Retinal pigment epithelial cell (primary cell): ENCODE measurements around the gene DDX17.
"Not testable (repeated sequence)": the region's sequence is repeated elsewhere in the genome, so short reads cannot be mapped to it uniquely, and the experiment has no call there.

Experiments
- DNase-seq: peaks from one replicate; pipeline ENCODE4 v3.0.0-alpha.2; 2010; ENCODE audit warnings: low read depth
- H3K4me3 ChIP-seq: 2 replicates; pipeline ENCODE4 v1.5.1; 2011; ENCODE audit warnings: mild to moderate bottlenecking, low read length, control low read depth, moderate library complexity
- TF ChIP-seq, protein P1 (sequence below): conservative IDR thresholded peaks from 2 replicates; pipeline ENCODE4 v1.5.1; 2011; ENCODE audit warnings: low read depth, low read length, control low read depth, inconsistent platforms

DDX17 gene

DNA sequence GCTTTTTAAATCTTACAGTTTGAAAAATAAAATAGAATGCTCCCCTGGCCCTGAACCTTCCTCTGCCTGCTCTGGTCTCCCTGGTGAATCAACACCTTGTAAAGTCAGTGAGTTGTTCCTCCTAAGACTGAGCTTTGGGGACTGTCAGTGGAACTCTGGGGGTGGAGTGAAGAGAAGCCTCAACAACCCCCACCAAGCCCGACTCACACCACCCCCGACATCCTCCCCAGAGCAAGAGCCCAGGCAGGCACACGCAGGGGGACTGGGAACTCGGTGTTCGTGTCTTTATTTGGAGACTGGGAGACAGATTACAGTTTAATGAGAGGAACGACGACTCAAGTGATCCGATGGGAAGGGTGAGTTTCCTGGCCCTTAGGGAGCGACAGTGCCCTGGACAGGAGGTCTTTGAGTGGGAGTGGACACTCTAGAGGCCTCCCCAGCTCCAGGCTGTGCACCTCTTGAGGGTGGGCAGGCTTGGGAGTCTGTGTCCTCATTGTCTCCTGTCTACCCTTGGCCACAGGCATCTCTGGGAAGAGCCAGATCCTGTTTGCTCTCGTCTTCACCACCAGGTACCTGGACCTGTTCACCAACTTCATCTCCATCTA, 32.0 kb downstream of the DDX17 start:
- TF ChIP-seq, protein P1, sequence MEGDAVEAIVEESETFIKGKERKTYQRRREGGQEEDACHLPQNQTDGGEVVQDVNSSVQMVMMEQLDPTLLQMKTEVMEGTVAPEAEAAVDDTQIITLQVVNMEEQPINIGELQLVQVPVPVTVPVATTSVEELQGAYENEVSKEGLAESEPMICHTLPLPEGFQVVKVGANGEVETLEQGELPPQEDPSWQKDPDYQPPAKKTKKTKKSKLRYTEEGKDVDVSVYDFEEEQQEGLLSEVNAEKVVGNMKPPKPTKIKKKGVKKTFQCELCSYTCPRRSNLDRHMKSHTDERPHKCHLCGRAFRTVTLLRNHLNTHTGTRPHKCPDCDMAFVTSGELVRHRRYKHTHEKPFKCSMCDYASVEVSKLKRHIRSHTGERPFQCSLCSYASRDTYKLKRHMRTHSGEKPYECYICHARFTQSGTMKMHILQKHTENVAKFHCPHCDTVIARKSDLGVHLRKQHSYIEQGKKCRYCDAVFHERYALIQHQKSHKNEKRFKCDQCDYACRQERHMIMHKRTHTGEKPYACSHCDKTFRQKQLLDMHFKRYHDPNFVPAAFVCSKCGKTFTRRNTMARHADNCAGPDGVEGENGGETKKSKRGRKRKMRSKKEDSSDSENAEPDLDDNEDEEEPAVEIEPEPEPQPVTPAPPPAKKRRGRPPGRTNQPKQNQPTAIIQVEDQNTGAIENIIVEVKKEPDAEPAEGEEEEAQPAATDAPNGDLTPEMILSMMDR = no peak

DNA sequence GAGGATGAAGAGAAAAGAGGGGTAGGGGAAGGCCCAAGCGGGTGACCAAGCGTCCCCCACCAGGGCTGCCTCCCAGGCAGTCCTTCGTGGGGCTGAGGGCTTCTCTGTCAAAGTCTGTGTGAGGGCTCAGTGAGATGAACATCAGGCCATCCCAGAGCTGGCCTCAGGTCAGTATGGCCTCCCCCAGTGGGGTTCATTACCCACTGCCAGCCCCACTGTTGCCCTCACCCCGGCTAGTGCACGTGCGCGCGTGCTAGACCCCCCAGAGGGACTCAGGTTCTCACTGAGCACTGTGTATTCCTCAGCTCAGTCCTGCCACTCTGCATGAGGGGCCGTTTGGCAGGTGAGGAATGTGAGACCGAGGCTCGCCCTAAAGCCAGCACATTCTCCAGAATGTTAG, 34.9 kb downstream of the DDX17 start:
- no peak overlapping the region for H3K4me3 ChIP-seq
- TF ChIP-seq, protein P1 = no peak
- no peak for DNase-seq

More for the DNA sequence above, 32.0 kb downstream of the DDX17 start:
- DNase-seq = no peak
- H3K4me3 ChIP-seq = no peak overlapping the region

DNA sequence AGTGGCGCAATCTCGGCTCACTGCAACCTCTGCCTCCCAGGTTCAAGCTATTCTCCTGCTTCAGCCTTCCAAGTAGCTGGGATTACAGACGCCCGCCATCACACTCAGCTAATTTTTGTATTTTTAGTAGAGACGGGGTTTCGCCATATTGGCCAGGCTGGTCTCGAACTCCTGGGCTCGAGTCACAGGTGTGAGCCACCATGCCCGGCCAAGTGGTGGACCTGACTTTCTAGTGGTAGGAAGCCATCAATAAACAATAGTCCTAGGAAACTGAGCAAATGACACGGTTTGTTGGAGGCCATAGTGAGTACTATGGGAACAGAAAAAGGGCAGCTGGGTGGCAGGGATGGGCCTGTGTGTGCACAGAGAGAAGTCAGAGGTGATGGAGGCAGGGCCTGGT, 35.9 kb downstream of the DDX17 start:
- DNase-seq, H3K4me3 ChIP-seq: not testable (repeated sequence)

DNA sequence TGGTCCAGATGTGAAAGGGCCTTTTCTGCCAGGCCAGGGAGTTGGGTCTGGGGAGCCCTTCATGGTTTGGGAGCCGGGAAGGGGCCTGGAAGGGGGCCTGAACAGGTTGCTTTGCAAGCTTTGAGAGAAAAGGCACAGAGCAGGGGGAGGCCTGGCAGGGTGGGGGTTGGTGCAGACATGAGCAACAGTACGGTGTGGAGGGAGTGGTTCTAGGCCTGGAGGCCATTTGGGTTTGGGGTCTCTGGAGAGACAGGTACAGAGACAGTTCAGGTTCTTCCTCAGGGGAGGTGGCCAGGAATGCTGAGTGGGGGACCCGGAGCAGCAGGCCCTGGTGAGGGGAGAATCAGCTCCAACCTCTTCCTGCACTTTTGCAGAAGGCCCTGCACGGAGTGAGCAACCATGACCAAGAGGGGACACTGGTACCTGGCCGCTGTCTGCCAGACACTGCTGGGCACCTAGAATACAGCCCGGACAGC, 36.8 kb downstream of the DDX17 start:
- H3K4me3 ChIP-seq = no peak overlapping the region
- TF ChIP-seq, protein P1 = no peak
- no peak for DNase-seq

DNA sequence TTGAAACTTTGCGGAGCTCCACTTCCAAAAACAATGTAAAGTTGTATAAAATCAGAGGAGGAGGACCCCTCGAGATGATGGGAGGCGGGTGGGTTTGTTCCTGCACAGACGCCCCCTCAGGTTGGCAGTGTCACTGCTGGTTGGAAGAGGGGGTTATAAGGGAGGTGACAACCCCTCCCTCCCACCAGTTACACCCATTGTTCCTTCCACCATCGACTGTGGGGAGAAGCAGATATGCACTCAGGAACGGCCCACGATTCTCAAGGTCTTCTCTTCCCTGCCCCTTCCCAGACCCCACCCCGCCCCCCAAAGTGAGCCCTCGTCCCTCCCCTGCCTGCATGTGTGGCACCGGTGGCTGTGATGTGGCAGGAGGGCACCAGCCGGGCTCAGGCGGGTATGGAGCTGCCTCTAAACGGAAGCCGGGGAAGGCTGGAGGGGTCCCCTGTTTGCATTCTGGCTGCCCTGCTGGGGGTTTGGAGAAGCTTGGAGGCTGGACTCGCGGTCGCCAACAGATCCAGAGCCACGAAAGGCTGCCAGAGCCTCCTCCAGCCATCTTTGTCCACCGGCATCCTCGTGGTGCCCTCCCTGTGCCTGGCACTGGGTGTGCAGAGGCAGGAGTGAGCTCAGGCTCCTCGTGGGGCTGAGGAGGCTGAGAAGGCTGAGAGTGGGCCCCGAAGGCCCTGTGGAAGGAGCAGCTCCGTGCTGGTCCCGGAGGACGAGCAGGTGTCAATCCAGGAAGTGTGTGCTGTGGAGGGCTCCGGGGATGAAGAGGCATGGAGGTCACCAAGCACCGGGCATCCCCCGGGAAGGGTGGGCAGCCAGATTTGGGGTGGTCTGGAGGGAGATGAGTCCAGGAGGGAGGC, 37.4 kb downstream of the DDX17 start:
- TF ChIP-seq, protein P1 = peak; percentile 29
- peak overlapping the region; percentile 58 for H3K4me3 ChIP-seq
- DNase-seq = no peak

DNA sequence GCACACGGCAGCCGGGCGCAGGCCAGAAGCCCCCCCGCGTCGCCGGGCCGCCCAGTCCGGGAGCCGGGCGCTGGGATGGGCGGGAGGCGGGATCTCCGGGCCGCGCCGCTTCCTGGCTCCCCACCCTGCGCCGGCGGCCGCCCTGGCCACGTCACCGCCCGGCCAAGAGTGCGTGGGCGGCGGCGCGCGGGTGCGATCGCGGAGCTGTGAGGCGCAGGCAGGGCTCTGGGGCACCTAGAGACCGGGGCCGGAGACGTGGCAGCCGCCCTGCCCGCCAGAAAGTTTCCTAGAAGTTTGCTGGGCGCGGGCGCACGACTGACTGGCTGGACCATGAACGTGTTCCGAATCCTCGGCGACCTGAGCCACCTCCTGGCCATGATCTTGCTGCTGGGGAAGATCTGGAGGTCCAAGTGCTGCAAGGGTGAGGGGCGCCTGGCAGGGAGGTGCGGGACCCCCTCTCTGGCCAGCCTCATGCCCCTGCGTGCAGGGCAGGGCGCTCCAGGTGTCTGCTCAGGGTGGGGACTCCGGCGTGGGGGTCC, 38.1 kb downstream of the DDX17 start, which contains the start of gene KDELR3:
Gene KDELR3 (plus strand): TSS at position 193 of the 539 bp plus-strand sequence. CDS start 138 bp downstream, at position 331.
- H3K4me3 ChIP-seq = peak within 1 kb of the TSS; percentile 58
- no peak for DNase-seq
- TF ChIP-seq, protein P1 = no peak

DNA sequence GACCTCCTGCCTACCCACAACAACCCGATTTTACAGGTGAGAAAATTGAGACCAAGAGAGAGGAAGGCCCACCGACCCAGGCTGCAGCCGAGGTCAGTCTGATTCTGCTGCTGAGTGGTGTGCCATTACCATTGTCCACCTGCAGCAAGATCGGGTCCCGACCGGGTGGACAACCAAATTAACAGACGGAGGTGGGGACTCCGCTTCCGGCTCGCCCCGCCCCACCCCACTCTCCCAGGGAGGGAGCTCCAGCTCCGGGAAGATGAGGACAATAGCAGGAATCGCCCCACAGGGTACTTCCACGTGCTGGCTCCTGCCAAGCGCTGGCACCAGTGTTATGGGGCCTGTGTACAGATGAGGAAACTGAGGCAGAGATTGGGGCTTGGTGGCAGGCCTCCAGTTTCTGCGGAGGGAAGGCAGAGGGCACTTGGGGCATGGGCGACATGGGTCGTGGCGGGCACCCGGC, 38.6 kb downstream of the DDX17 start:
- TF ChIP-seq, protein P1 = no peak
- DNase-seq = no peak
- H3K4me3 ChIP-seq = peak overlapping the region; percentile 44
